HCT116 (cell line): ENCODE measurements around the gene PPP1R36.

Source experiments
- CTCF ChIP-seq, 3 experiments: fragments of 200-600 bp in 1 of 3; sonication (generic) in 1 of 3; IDR thresholded peaks in 2 of 3; conservative IDR thresholded peaks in 1 of 3; 2 replicates each; pipeline ENCODE4 v1.5.1; 2012 to 2017; ENCODE audit warnings: low read depth in 2 of 3, low read length in 2 of 3, antibody characterized with exemption in 1 of 3, borderline replicate concordance in 1 of 3, control low read depth in 1 of 3, mild to moderate bottlenecking in 1 of 3, mixed read lengths in 1 of 3, mixed run types in 1 of 3, moderate library complexity in 1 of 3; ENCODE audit not compliant: insufficient read depth in 1 of 3
- ELF1 ChIP-seq: IDR thresholded peaks from 2 replicates; pipeline ENCODE4 v1.6.1; 2012; ENCODE audit warnings: low read depth, borderline replicate concordance
- EZH2 ChIP-seq: fragments of 200-600 bp; sonication (generic); IDR thresholded peaks from 2 replicates; pipeline ENCODE4 v1.6.1; 2017; ENCODE audit warnings: antibody characterized with exemption, mixed run types
- EZH2phosphoT487 ChIP-seq: fragments of 200-600 bp; IDR thresholded peaks from 2 replicates; pipeline ENCODE4 v1.6.1; 2018; ENCODE audit warnings: antibody characterized with exemption, borderline replicate concordance
- MAX ChIP-seq: IDR thresholded peaks from 2 replicates; pipeline ENCODE4 v1.6.1; 2012
- POLR2A ChIP-seq: IDR thresholded peaks from 2 replicates; pipeline ENCODE4 v1.7.0; 2011; ENCODE audit warnings: borderline replicate concordance; ENCODE audit not compliant: insufficient read depth, insufficient read length; ENCODE audit errors: extremely low read depth
- POLR2AphosphoS5 ChIP-seq: IDR thresholded peaks from 2 replicates; pipeline ENCODE4 v1.6.1; 2011; ENCODE audit warnings: mild to moderate bottlenecking, low read depth, low read length, moderate library complexity
- RAD21 ChIP-seq: IDR thresholded peaks from 2 replicates; pipeline ENCODE4 v1.6.1; 2012; ENCODE audit warnings: low read depth, mild to moderate bottlenecking
- REST ChIP-seq: IDR thresholded peaks from 2 replicates; pipeline ENCODE4 v1.6.1; 2012; ENCODE audit warnings: low read depth
- TCF7L2 ChIP-seq: IDR thresholded peaks from 2 replicates; pipeline ENCODE4 v1.7.0; 2011; ENCODE audit warnings: borderline replicate concordance, inconsistent platforms; ENCODE audit not compliant: insufficient read depth, insufficient read length; ENCODE audit errors: extremely low read depth
- ZFX ChIP-seq: fragments of 450-650 bp; IDR thresholded peaks from 2 replicates; pipeline ENCODE4 v1.6.1; 2017
- ZNF274 ChIP-seq: fragments of 200-500 bp; sonication (Bioruptor generic); IDR thresholded peaks from 2 replicates; pipeline ENCODE4 v1.6.1; 2014; ENCODE audit warnings: mild to moderate bottlenecking, low read depth, low read length, inconsistent platforms
- TF ChIP-seq, protein P1 (sequence below): IDR thresholded peaks from 2 replicates; pipeline ENCODE4 v1.6.1; 2012

DNA sequence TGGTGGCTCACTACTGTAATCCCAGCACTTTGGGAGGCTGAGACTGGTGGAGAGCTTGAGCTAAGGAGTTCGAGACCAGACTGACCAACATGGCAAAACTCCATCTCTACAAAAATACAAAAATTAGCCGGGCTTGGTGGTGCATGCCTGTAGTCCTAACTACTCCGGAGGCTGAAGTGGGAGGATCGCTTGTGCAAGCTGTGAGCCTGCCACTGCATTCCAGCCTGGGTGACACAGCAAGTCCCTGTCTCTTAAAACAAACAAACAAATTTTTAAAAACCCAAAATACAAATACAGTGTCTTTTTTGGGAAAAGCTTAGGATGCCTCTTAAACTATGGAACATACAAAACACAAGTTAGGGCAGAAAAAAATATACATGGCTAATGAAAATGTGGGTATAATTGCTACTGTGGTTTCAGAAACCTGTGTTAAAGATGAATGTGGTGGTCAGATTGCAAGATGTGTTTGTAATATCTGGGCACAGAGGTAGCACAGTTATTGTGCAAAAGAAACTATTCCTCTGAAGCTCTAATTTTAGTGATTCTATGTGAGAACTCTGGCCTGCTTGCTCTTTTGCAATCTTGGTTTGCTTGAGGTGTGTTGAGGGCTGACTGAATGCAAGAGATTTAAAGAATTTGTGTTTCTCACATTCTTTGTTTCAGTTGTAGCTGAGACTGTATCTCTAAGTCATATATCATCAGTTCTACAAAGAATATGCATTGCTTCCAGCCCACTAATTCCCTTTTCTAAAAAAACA is 13.1 kb upstream of the PPP1R36 start:
- TF ChIP-seq REST (no peak), POLR2AphosphoS5 (no peak), CTCF (IDR thresholded peaks at IDR 0.05 in 2 of 3, conservative IDR thresholded peaks at IDR 0.05 in 1 of 3; ENCODE audit: borderline replicate concordance in 1 of 3, insufficient read depth in 1 of 3, low read depth in 2 of 3, low read length in 2 of 3) (no peak), POLR2A (no peak), ELF1 (no peak), ZNF274 (no peak), TCF7L2 (no peak), EZH2 (no peak), EZH2phosphoT487 (no peak), MAX (no peak), ZFX (no peak), RAD21 (no peak)
- TF ChIP-seq, protein P1, sequence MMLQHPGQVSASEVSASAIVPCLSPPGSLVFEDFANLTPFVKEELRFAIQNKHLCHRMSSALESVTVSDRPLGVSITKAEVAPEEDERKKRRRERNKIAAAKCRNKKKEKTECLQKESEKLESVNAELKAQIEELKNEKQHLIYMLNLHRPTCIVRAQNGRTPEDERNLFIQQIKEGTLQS, result no peak
